Transverse colon (tissue), 4 donors: ENCODE data around the gene C10orf143.

Experiments
- EP300 ChIP-seq: sonication (generic); formaldehyde crosslinking; IDR thresholded peaks from one replicate; pipeline ENCODE4 v1.6.1; 2017; ENCODE audit warnings: antibody characterized with exemption, low read depth
- POLR2A ChIP-seq: fragments of 450-650 bp; IDR thresholded peaks from one replicate; pipeline ENCODE4 v1.6.1; 2016; ENCODE audit warnings: antibody characterized with exemption, mild to moderate bottlenecking, moderate library complexity
- POLR2AphosphoS5 ChIP-seq, 3 donors: sonication (generic); formaldehyde crosslinking; IDR thresholded peaks; one replicate each; pipeline ENCODE4 v1.6.1; 2016; ENCODE audit warnings: antibody characterized with exemption in 3 of 3
- TF ChIP-seq, protein P1 (sequence below), 5 experiments: fragments of 200-600 bp in 3 of 5; fragments of 450-650 bp in 2 of 5; sonication (generic) in 3 of 5; IDR thresholded peaks; 1 replicate in 2 of 5; 2 replicates in 3 of 5; pipeline ENCODE4 v1.5.1; 2016 to 2017; ENCODE audit warnings: antibody characterized with exemption in 5 of 5, inconsistent platforms in 3 of 5, mild to moderate bottlenecking in 2 of 5, moderate library complexity in 1 of 5

DNA sequence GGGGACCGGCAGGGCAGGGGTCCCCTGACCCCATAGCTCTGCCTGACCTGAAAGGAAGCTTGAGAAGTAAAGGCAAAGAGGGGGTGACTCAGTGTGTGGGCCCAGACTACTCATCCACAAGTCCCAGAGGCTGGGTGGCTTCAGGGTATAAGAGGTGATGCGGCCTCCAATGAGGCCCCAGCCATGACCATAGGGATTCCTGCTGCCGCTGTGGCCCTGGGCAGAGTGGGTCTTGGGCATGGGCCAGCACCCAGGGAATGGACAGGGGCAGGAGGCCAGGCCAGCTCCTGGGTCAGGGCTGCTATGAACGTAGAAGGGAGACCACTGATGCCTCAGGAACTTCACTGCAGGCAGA is 82.2 kb downstream of the C10orf143 start:
- TF ChIP-seq, protein P1, sequence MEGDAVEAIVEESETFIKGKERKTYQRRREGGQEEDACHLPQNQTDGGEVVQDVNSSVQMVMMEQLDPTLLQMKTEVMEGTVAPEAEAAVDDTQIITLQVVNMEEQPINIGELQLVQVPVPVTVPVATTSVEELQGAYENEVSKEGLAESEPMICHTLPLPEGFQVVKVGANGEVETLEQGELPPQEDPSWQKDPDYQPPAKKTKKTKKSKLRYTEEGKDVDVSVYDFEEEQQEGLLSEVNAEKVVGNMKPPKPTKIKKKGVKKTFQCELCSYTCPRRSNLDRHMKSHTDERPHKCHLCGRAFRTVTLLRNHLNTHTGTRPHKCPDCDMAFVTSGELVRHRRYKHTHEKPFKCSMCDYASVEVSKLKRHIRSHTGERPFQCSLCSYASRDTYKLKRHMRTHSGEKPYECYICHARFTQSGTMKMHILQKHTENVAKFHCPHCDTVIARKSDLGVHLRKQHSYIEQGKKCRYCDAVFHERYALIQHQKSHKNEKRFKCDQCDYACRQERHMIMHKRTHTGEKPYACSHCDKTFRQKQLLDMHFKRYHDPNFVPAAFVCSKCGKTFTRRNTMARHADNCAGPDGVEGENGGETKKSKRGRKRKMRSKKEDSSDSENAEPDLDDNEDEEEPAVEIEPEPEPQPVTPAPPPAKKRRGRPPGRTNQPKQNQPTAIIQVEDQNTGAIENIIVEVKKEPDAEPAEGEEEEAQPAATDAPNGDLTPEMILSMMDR (IDR thresholded peaks at IDR 0.05), result no peak
- TF ChIP-seq POLR2A (no peak), POLR2AphosphoS5 (IDR thresholded peaks at IDR 0.05) (no peak), EP300 (no peak)
